Activated T-helper 2 cell treated with anti-CD3 and anti-CD28 coated beads, Interferon-gamma antibody, Interleukin-2, Interleukin-4, amounts not matched to agents 10 μg/mL and 5 μg/mL and 100 μg/mL, durations not matched to agents 14 hours and 24 hours and 36 hours (primary cell): ENCODE results near the gene SKIC8. TPM values are rescaled to one million over a fixed set of nuclear protein-coding genes. Genes with fewer than 3 reads are reported as not detected.

ENCODE experiments used
- DNase-seq: peaks from one replicate; pipeline ENCODE4 v3.0.0; 2021; ENCODE audit warnings: low spot score
- H3K27ac Mint-ChIP-seq: one replicate; pipeline ENCODE4 v1.8.0; 2021; ENCODE audit warnings: mixed read lengths
- H3K27me3 Mint-ChIP-seq: one replicate; pipeline ENCODE4 v1.8.0; 2021; ENCODE audit warnings: low read depth, mixed read lengths
- H3K36me3 Mint-ChIP-seq: one replicate; pipeline ENCODE4 v1.8.0; 2021; ENCODE audit warnings: low read depth, mixed read lengths
- H3K4me1 Mint-ChIP-seq: one replicate; pipeline ENCODE4 v1.8.0; 2021; ENCODE audit warnings: low read depth, mixed read lengths
- H3K4me3 Mint-ChIP-seq: one replicate; pipeline ENCODE4 v1.8.0; 2021; ENCODE audit warnings: low read depth, mild to moderate bottlenecking, moderate library complexity, mixed read lengths
- H3K9me3 Mint-ChIP-seq: one replicate; pipeline ENCODE4 v1.8.0; 2021; ENCODE audit warnings: mixed read lengths
- intact Hi-C: fragments of 100-400 bp; cut with micrococcal nuclease; formaldehyde crosslinking; loops from one replicate; pipeline ENCODE4 v1.15.1; 2023
- total RNA-seq: library from RNA; stranded (reverse); gene quantifications from 2 replicates; pipeline ENCODE4 v1.2.3, GENCODE V29; 2022

SKIC8 gene
- total RNA-seq, 1 donor from 2014 or later: 51.2 TPM

DNA sequence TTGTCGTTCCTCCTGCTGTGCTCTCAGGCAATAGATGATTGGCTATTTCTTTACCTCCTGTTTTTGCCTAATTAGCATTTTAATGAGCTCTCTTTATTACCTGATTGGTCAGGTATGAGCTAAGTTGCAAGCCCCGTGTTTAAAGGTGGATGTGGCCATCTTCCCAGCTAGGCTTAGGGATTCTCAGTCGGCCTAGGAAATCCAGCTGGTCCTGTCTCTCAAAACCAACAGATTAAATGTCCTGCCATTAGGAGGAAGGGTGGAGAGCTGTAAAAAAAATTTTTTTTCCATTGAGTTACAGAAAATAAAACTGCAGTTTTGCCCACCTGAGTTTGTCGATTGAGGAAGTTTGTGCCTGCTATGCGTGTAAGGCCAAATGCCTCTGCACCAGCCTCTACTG, 59.6 kb downstream of the SKIC8 start:
- Mint-ChIP-seq H3K27ac (no peak overlapping the region), H3K27me3 (peaks cover 7% of the 10 kb centered on the region), H3K4me1 (peaks cover 3% of the 10 kb centered on the region), H3K4me3 (no peak overlapping the region), H3K9me3 (no peaks in the 10 kb centered on the region), H3K36me3 (no peaks in the 10 kb centered on the region)
- DNase-seq: no peak
- intact Hi-C loops: loop anchor here (2.0 to 5.0 kb wide), 2 partner anchors 45 to 283 kb away; no protein-coding TSS in a partner anchor

DNA sequence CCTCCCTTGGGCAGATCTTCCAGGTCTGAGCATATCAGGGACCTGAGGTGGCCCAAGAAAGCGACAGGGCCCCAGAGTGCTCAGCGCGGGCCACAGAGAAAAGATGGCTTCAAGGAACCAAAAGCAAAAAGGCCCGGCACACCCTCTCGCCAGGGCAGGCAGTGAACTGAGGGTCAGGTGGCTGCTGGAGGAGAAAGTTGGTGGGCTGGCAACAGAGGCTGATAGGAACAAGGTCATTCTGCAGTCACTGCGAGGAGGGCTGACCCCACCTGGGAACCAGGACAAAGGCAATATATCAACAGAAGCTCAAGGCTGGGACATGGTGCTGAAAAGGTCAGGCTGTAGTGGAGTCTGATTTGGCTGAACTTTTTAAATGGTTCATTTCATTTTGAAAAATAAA, 62.3 kb downstream of the SKIC8 start:
- Mint-ChIP-seq H3K27me3 (peaks cover 11% of the 10 kb centered on the region), H3K36me3 (no peaks in the 10 kb centered on the region), H3K27ac (no peak overlapping the region), H3K9me3 (no peaks in the 10 kb centered on the region), H3K4me1 (peaks cover 9% of the 10 kb centered on the region), H3K4me3 (no peak overlapping the region)
- no peak for DNase-seq
- intact Hi-C loops: no loop called here

DNA sequence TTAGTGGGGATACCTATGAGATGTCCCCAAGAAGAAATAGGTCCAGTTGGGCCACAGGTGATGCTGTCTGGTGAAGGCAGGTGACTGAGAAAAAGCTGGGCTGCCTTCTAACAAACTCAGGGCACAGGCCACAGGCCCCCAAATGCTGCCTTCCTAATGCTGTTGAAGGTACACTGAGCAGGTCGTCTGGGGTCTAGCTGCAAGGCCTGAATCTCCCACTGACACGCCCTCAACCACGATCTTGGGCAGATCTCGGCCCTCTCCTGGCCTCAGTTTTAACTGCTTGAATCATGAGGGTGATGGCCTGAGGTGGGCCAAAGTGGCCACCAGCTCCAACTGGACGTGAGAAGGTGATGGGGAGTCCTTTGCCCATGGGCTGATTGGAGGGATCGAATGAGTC, 62.9 kb downstream of the SKIC8 start:
- DNase-seq: no peak
- intact Hi-C loops: no loop called here
- H3K9me3 Mint-ChIP-seq: no peaks in the 10 kb centered on the region
- no peak overlapping the region for H3K27ac Mint-ChIP-seq
- peaks cover 9% of the 10 kb centered on the region for H3K4me1 Mint-ChIP-seq
- peaks cover 11% of the 10 kb centered on the region for H3K27me3 Mint-ChIP-seq
- H3K4me3 Mint-ChIP-seq: no peak overlapping the region
- no peaks in the 10 kb centered on the region for H3K36me3 Mint-ChIP-seq

DNA sequence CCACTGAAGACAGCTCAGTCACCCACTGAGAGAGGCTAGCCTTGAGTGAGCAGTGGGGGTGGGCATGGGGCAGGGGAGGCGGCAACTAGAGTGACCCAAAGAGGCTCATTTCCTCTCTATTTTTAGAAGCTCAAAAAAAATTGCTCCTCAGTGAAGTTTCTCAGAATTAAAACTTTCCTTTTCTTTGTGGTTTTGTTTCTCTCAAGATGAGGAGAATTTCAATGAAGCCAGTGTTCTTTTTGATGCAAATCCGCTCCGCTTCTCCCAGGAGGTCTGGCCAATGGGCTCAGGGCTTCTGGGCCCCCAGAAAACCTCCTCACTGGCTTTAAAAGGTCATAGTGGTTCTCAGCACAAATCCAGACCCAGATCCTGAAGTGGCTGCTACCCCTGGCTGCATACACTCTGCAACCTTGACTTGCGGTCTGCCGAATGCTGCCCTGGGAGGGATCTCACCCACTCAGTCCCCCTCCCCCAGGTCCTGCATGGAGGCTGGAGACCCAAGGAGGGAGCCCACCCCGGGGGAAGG, 64.8 kb downstream of the SKIC8 start, which contains the start of gene ACSBG1:
TSS of gene ACSBG1 (minus strand) at position 51 of the 526 bp plus-strand sequence. CDS start 64 bp downstream, outside the sequence.
- no peaks in the 10 kb centered on the region for H3K36me3 Mint-ChIP-seq
- no peak within 1 kb of the TSS for H3K27ac Mint-ChIP-seq
- intact Hi-C loops: loop anchor here (5.0 kb wide), 1 partner anchor 57 kb away; no protein-coding TSS in a partner anchor
- H3K27me3 Mint-ChIP-seq: peaks cover 11% of the 10 kb centered on the region
- H3K9me3 Mint-ChIP-seq: no peaks in the 10 kb centered on the region
- peaks cover 7% of the 10 kb centered on the region for H3K4me1 Mint-ChIP-seq
- no peak within 1 kb of the TSS for H3K4me3 Mint-ChIP-seq
- no peak for DNase-seq

DNA sequence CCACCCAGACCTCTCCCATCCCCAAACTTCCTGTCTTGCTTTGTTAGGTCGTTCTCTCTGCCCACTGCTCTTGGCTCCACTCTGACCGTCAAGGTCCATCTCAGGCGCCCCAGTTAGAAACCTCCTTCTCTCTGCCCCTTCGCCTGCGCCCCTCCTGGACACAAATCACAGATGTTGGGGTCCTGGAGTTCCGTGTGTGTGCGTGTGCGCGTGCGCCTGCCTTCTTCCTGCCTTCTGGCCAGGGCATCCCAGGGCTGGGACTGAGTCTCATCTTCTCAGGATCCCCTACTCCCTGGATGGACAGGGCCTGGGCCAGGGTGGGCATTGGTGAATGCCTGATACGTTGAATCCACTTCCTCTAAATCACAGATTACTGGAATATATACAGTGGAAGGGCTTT, 65.9 kb downstream of the SKIC8 start:
- H3K36me3 Mint-ChIP-seq: no peaks in the 10 kb centered on the region
- DNase-seq: no peak
- H3K9me3 Mint-ChIP-seq: no peaks in the 10 kb centered on the region
- no peak overlapping the region for H3K4me3 Mint-ChIP-seq
- peaks cover 7% of the 10 kb centered on the region for H3K4me1 Mint-ChIP-seq
- no peak overlapping the region for H3K27ac Mint-ChIP-seq
- intact Hi-C loops: loop anchor here (5.0 kb wide), 1 partner anchor 56 kb away; no protein-coding TSS in a partner anchor
- H3K27me3 Mint-ChIP-seq: peaks cover 11% of the 10 kb centered on the region

Other genes starting within 250 kb of the SKIC8 start
- gene TBC1D2B, start 221.9 kb downstream of the SKIC8 start, total RNA-seq: 55.0 and 63.5 TPM in 2 replicates
- not detected in 2 replicates for gene SH2D7, start 207.0 kb downstream of the SKIC8 start, total RNA-seq
- 1.8 and 2.2 TPM in 2 replicates for gene CIB2, start 168.2 kb downstream of the SKIC8 start, total RNA-seq
- gene IDH3A, start 150.2 kb downstream of the SKIC8 start, total RNA-seq: 132 and 152 TPM in 2 replicates
- 0.64 and 0.96 TPM in 2 replicates for gene ACSBG1, start 65.0 kb downstream of the SKIC8 start, total RNA-seq
- 57.4 and 60.0 TPM in 2 replicates for gene DNAJA4, start 35.0 kb downstream of the SKIC8 start, total RNA-seq
- gene CRABP1, start 40.7 kb upstream of the SKIC8 start, total RNA-seq: 0.57 TPM in 1 of 2 replicates, not detected in the other
- 97.8 and 101 TPM in 2 replicates for gene IREB2, start 138.6 kb upstream of the SKIC8 start, total RNA-seq
- 0.74 and 0.89 TPM in 2 replicates for gene HYKK, start 208.0 kb upstream of the SKIC8 start, total RNA-seq
- gene PSMA4, start 240.8 kb upstream of the SKIC8 start, total RNA-seq: 330 and 331 TPM in 2 replicates